Spleen (tissue), 7 donors: ENCODE data around the gene UBQLN4.

Experiments used
- POLR2A ChIP-seq, 3 donors: fragments of 450-650 bp; IDR thresholded peaks; one replicate each; pipeline ENCODE4 v1.5.1; 2017; ENCODE audit warnings: antibody characterized with exemption in 3 of 3, mild to moderate bottlenecking in 1 of 3
- POLR2AphosphoS5 ChIP-seq, 3 donors: sonication (generic); formaldehyde crosslinking; IDR thresholded peaks; one replicate each; pipeline ENCODE4 v1.5.1; 2017; ENCODE audit warnings: antibody characterized with exemption in 3 of 3
- TF ChIP-seq, protein P1 (sequence below), 11 experiments: fragments of 200-600 bp in 7 of 11; fragments of 450-650 bp in 4 of 11; sonication (generic) in 4 of 11; IDR thresholded peaks in 8 of 11; conservative IDR thresholded peaks in 3 of 11; 1 replicate in 7 of 11; 2 replicates in 4 of 11; pipeline versions ENCODE4 v1.4.0 to v1.8.0; 2016 to 2021; ENCODE audit warnings: antibody characterized with exemption in 11 of 11, inconsistent platforms in 4 of 11, mild to moderate bottlenecking in 1 of 11
- donor health status: DM: no; HTN: no; CAD: no; lungs with moderate emphysema.
- donor health status: DM: no; HTN: no; CAD: no.
- donor health status: DM: no; HTN: no; CAD: no.

DNA sequence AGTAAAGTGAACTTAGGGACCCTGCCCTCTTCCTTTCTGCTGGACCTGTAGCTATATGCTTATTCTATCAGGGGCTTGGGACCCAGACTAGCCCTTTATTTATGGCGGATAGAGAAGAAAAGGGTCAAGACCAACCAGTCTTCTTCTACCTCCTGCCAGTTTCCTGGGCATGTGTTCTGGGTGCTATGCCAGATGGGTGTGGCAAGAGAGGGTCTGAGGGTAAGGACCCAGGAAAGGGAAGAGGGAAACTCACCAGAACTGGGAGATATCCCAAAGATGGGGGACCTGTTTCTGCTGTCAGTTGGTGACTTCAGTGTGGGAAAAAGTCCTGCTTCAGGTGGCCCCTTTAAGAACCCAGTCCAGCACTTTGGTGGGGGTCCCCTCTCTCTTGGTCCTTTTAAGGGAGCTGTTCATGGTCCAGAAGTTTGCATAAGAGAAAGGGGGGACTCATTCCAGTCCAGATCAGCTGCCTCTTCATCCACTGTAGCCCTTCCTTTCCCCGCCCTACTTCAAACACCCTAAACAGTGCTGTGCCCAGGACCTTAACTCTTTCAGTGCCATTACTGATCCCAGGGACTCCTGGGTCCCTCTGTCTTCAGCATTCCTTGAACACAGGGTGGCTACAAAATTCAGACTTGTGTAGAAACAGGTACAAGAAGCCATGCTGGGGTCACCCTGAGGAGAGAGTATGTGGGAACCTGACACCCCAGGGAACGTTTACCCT lies 51.2 kb downstream of the UBQLN4 start:
- TF ChIP-seq POLR2A (IDR thresholded peaks at IDR 0.05), result no peak
- TF ChIP-seq, protein P1, sequence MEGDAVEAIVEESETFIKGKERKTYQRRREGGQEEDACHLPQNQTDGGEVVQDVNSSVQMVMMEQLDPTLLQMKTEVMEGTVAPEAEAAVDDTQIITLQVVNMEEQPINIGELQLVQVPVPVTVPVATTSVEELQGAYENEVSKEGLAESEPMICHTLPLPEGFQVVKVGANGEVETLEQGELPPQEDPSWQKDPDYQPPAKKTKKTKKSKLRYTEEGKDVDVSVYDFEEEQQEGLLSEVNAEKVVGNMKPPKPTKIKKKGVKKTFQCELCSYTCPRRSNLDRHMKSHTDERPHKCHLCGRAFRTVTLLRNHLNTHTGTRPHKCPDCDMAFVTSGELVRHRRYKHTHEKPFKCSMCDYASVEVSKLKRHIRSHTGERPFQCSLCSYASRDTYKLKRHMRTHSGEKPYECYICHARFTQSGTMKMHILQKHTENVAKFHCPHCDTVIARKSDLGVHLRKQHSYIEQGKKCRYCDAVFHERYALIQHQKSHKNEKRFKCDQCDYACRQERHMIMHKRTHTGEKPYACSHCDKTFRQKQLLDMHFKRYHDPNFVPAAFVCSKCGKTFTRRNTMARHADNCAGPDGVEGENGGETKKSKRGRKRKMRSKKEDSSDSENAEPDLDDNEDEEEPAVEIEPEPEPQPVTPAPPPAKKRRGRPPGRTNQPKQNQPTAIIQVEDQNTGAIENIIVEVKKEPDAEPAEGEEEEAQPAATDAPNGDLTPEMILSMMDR (IDR thresholded peaks at IDR 0.05 in 8 of 11, conservative IDR thresholded peaks at IDR 0.05 in 3 of 11), result no peak
- no peak for TF ChIP-seq POLR2AphosphoS5 (IDR thresholded peaks at IDR 0.05)
